Stimulated activated CD8-positive, alpha-beta memory T cell treated with anti-CD3 and anti-CD28 coated beads, Interleukin-15, amount 100 ng/mL, for 24 hours (primary cell): ENCODE measurements around the gene OR6N1.

Experiments used
- DNase-seq: peaks from one replicate; pipeline ENCODE4 v3.0.0-alpha.2; 2020; ENCODE audit warnings: low read depth

Gene OR6N1, protein sequence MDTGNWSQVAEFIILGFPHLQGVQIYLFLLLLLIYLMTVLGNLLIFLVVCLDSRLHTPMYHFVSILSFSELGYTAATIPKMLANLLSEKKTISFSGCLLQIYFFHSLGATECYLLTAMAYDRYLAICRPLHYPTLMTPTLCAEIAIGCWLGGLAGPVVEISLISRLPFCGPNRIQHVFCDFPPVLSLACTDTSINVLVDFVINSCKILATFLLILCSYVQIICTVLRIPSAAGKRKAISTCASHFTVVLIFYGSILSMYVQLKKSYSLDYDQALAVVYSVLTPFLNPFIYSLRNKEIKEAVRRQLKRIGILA

GRCh38 chr1:158771950-158772866 lies at the start of gene OR6N1:
TSS of gene OR6N1 (minus strand) at chr1:158772195. CDS start at chr1:158766682, 5,513 bp downstream.
- DNase-seq = no peak

DNA sequence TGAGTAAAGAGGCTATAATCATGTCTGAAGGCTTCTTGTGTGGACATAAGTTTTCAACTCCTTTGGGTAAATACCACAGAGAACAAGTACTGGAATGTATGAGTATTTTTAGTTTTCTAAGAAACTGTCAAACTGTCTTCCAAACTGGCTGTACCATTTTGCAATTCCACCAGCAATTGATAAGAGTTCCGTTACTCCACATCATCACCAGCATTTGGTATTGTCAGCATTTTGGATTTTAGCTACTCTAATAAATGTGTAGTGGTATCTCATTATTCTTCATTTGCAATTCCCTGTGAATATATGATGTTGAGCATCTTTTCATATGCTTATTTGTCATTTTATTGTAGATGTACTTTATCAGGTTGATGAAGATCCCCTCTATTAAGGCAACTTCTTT lies 49.7 kb upstream of the OR6N1 start:
- DNase-seq = no peak

DNA sequence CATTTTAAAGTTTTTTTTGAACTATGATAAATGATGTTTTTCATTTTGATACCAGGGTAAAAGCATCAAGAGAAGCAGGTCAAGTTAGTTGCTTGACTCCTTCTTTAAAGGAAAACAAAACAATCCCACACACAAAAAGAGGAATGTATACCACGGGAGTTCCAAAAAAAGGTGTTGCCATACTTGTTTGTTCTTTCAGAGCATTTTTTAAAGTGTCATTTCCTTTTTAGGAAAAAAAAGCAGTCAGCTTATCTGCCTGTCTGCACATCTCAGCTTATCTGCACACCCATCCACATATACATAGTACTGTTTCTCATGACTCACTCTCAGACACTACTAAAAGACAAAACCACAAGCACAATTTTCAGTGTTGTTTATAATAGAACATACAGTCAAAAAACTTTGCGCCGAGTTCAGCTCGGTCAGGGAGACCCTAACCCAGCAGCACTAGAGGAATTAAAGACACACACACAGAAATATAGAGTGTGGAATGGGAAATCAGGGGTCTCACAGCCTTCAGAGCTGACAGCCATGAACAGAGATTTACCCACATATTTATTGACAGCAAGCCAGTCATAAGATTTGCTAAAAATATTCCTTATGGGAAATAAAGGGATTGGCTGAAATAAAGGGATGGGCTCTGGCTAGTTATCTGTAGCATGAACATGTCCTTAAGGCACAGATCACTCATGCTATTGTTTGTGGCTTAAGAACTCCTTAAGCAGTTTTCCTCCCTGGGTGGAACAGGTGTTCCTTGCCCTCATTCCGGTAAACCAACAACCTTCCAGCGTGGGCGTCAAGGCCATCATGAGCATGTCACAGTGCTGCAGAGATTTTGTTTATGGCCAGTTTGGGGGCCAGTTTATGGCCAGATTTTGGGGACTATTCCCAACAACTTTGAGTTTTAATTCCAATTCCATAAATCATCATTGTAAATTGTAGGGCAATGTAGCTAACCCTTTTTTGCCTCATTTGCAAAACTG lies 47.8 kb upstream of the OR6N1 start:
- DNase-seq = no peak

DNA sequence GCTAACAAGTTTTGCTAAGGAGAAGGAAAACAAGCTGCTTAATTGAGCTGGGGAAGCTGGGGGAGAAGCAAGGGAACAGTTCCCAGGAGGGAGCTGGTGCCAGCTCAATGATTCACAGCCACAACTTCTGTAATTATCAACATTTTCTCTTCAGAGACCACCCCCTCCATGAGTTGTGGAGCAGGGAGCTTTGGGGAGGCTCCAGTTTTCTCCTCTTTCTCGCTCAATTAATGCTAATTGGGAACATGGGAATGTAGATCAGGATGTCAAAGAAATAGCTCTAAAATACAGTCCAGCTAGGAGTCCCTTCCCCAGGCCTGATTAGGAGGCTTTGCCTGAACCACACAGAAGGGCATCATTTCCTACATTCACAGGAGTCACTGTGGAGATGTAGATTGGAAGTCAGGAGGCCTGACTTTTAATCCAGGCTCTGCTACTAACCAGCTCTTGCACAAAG lies 47.0 kb upstream of the OR6N1 start:
- no peak for DNase-seq

GRCh38 chr1:158818560-158818959 lies 46.6 kb upstream of the OR6N1 start:
- no peak for DNase-seq

DNA sequence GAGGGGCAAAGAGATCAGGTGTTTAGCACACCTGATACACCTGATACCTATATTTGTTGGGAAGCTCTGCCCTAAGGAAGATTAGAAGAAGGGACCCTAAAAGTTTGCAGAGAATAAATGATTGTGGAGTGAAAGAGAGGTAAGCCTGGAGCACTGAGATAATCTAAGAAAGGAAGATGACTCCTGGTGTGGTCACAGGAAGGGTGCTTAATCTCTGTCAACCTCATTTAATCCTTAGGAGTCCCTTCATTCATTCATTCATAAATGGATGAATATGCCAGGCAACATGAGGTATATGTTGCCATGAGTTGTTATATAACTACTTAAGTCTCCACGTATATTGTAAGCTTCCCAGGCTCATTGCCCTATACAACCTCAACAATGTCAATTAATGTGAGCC lies 43.0 kb upstream of the OR6N1 start:
- no peak for DNase-seq

DNA sequence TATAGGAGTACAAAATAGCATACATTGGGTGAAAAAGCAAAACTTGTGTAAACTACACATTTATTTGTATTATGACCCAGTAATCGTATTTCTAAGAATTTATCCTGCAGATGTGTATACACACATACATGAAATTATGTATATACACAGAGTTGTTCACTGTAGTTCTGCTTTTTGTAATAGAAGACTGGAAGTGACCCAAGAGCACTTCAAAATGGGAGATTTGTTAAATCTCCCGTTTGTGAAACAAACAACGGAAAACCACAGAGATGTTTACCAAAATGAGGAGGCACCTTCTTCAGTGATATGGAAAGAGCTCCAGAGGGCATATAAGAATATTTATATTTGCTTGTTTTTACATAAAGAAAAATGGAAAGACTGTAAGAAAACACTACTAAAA lies 41.2 kb upstream of the OR6N1 start:
- DNase-seq = no peak

GRCh38 chr1:158812336-158812735 lies 40.3 kb upstream of the OR6N1 start:
- DNase-seq = no peak

DNA sequence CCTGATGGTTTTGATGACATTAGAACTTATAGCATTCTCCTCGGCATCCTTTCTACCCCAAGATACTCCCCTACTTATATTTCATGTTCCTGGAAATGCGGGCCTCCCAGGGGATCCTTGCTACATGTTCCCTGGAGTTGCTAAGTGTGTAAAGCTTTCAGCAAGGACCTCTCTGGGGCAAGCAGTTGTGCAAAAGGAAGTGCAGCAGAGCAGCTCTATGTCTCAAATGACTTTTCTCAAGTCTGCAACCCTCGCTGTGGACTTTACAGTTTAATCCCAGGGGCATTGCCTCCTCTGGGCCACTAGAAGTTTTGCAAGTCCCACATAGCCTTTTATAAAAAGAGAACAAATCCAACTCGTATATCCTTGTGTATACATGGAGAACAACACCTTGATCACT lies 38.3 kb upstream of the OR6N1 start:
- DNase-seq = no peak

- no peak for DNase-seq
Observed at GRCh38 chr1:158809862-158810261, 37.9 kb upstream of the OR6N1 start.

GRCh38 chr1:158809256-158809655 lies 37.3 kb upstream of the OR6N1 start:
- DNase-seq = no peak

- DNase-seq = no peak
Observed at GRCh38 chr1:158806916-158807536, 35.0 kb upstream of the OR6N1 start.

DNA sequence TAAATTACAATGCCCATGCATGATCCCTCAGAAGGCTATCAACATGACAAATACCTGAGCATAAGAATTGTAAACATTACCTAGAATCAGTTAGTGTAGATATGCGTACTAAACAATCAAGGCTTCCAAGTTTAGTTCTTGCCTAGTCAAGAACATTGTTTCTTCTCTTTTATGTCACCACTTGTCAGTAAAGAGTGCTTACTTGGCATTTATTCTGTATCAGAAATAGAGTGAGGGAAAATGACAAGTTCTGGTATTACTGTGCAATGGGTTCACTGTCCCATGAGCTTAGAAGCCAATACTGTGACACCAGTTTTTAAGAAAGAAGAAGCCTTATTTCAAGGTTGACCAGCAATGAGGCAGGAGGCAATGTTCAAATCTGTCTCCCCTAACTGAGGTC lies 31.7 kb upstream of the OR6N1 start:
- no peak for DNase-seq

DNA sequence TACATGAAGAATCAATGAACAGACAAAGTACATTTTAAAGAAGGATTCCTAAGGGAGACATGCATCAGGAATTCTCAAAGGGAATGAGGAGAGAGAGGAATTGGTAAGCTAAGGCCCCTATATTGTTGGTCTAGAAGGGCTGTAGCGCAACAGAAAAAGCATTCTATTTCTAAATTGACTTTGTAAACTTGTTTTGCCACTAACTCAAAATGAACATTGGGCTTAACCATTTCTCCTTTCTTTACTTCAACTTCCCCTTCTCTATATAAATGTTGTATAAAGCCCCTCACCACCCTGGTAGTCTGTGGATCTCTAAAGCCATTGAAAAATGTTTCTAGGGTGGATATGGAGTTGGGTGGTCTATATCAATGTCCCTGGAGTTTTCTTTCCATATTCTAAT lies 29.4 kb upstream of the OR6N1 start:
- DNase-seq = no peak

- no peak for DNase-seq
Observed at GRCh38 chr1:158800526-158800925, 28.5 kb upstream of the OR6N1 start.

DNA sequence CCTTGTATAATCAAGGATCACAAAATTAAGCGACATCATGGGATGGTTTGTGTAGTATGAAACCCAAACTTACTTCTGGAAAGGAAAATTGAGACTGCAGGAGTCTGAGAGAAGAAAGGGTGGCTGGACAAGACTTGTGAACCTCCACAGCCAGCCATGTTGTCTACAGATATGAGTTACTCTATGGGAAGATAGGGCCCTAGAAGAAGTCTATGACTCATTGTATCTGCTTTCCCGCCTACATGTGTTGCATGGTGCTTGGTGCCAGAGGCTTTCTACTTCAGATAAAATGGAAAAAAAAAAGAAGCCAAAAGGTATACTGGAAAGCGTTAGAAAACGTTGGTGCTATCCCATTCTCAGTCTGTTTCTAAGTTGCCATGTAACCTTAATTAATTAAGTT lies 27.7 kb upstream of the OR6N1 start:
- DNase-seq = no peak

GRCh38 chr1:158798531-158798930 lies 26.5 kb upstream of the OR6N1 start:
- DNase-seq = no peak

DNA sequence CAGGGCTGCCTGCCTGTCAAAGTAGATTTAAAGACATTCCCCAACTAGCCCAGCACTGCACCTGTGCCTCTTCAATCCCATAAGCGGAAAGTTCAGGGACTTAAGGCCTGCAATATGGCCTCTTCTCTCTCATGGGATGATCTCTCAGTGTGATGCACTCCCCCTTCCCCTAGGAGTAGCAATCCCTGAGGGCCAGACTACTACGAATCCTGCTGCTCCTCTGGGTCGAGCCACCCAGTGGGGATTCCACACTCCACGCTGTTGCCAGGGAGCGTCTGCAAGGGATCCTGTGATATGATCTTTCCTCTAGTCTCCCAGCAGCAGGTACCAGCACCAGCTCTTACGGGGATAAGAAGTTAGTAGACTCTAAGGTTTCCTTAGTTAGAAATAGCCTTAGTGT lies 22.3 kb upstream of the OR6N1 start:
- DNase-seq = no peak

GRCh38 chr1:158793604-158794003 lies 21.6 kb upstream of the OR6N1 start:
- DNase-seq = no peak

- no peak for DNase-seq
Observed at GRCh38 chr1:158781104-158781503, 9.1 kb upstream of the OR6N1 start, which contains the start of gene OR6N2. TSS of gene OR6N2 (minus strand) at chr1:158781204. CDS start at chr1:158777635, 3,569 bp downstream.

DNA sequence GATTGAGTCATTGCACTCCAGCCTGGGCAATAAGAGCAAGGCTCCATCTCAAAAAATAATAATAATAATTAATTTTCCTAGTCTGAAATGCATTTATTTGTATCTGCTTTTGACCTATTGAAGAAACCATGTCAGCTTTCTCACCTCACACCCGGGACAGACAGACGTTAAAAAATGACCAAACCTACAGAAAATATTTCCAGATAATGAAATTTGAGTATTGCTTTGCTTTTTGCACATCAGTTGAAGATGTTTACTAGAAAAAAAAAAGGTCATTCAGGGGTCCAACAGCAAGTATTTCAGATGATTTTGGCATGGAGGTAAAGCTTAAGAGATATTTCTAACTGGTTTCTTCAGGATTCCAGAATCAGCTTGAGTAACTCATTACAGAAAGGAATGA lies 17.6 kb downstream of the OR6N1 start, which contains the start of gene OR6K6:
Gene OR6K6, plus strand, starts transcription at position 301 of the 400 bp plus-strand sequence. CDS start 168 bp downstream, outside the sequence.
- no peak for DNase-seq
